SK-N-SH treated with all-trans-retinoic acid at 6 μM for 48 hours (cell line): ENCODE measurements around the gene MMADHC.

Source experiments
- ATAC-seq: fragments of 200-7000 bp; cut with Tn5 transposase; 3 replicates; pipeline ENCODE4 v1.9.1; 2020; ENCODE audit warnings: mild to moderate bottlenecking, moderate library complexity
- ARNTL ChIP-seq: fragments of 450-650 bp; formaldehyde crosslinking; IDR thresholded peaks from 2 replicates; pipeline ENCODE4 v1.5.0; 2020; ENCODE audit warnings: low read depth, mild to moderate bottlenecking, moderate library complexity, borderline replicate concordance
- BACH2 ChIP-seq: fragments of 250-450 bp; sonication (Bioruptor Pico); IDR thresholded peaks from 2 replicates; pipeline ENCODE4 v1.9.0; 2021; ENCODE audit warnings: mild to moderate bottlenecking, borderline replicate concordance
- CREB5 ChIP-seq: fragments of 250-450 bp; sonication (Bioruptor Pico); IDR thresholded peaks from 2 replicates; pipeline ENCODE4 v1.5.1; 2020; ENCODE audit warnings: low read depth, mild to moderate bottlenecking, moderate library complexity
- CSDC2 ChIP-seq: fragments of 250-450 bp; sonication (Bioruptor Pico); IDR thresholded peaks from 2 replicates; pipeline ENCODE4 v1.5.0; 2020; ENCODE audit warnings: mild to moderate bottlenecking, moderate library complexity
- CSRNP3 ChIP-seq: fragments of 250-450 bp; sonication (Bioruptor Pico); IDR thresholded peaks from 2 replicates; pipeline ENCODE4 v1.5.1; 2021; ENCODE audit warnings: mild to moderate bottlenecking, moderate library complexity
- ESRRG ChIP-seq: fragments of 250-450 bp; sonication (Bioruptor Pico); IDR thresholded peaks from 2 replicates; pipeline ENCODE4 v1.6.1; 2021; ENCODE audit warnings: mild to moderate bottlenecking
- GLIS3 ChIP-seq: fragments of 250-450 bp; sonication (Bioruptor Pico); IDR thresholded peaks from 2 replicates; pipeline ENCODE4 v1.5.0; 2020; ENCODE audit warnings: mild to moderate bottlenecking, moderate library complexity
- ISL1 ChIP-seq: fragments of 250-450 bp; sonication (Bioruptor Pico); IDR thresholded peaks from 2 replicates; pipeline ENCODE4 v2.1.2; 2022; ENCODE audit warnings: mild to moderate bottlenecking, moderate library complexity
- OSR1 ChIP-seq: fragments of 250-450 bp; sonication (Bioruptor Pico); IDR thresholded peaks from 2 replicates; pipeline ENCODE4 v1.8.0; 2022; ENCODE audit warnings: moderate library complexity, mild to moderate bottlenecking, inconsistent platforms
- PPARA ChIP-seq: fragments of 250-450 bp; sonication (Bioruptor Pico); IDR thresholded peaks from 2 replicates; pipeline ENCODE4 v1.5.0; 2020; ENCODE audit warnings: mild to moderate bottlenecking, borderline replicate concordance
- RARB ChIP-seq: fragments of 250-450 bp; sonication (Bioruptor Pico); IDR thresholded peaks from 2 replicates; pipeline ENCODE4 v1.8.0; 2021; ENCODE audit warnings: mild to moderate bottlenecking, moderate library complexity
- SNAI2 ChIP-seq: fragments of 250-450 bp; sonication (Bioruptor Pico); IDR thresholded peaks from 2 replicates; pipeline ENCODE4 v1.5.0; 2020; ENCODE audit warnings: mild to moderate bottlenecking, moderate library complexity
- TCF4 ChIP-seq: fragments of 250-450 bp; sonication (Bioruptor Pico); IDR thresholded peaks from 2 replicates; pipeline ENCODE4 v1.8.0; 2021; ENCODE audit warnings: mild to moderate bottlenecking, moderate library complexity, borderline replicate concordance
- TOX ChIP-seq: fragments of 250-450 bp; sonication (Bioruptor Pico); IDR thresholded peaks from 2 replicates; pipeline ENCODE4 v1.8.0; 2021; ENCODE audit warnings: mild to moderate bottlenecking, moderate library complexity, borderline replicate concordance
- ZFP30 ChIP-seq: fragments of 450-650 bp; formaldehyde crosslinking; IDR thresholded peaks from 2 replicates; pipeline ENCODE4 v1.5.0; 2022; ENCODE audit warnings: mild to moderate bottlenecking, moderate library complexity
- ZNF565 ChIP-seq: fragments of 450-650 bp; formaldehyde crosslinking; conservative IDR thresholded peaks from 2 replicates; pipeline ENCODE4 v1.5.0; 2020; ENCODE audit warnings: low read depth, mild to moderate bottlenecking, moderate library complexity
- ZNF8 ChIP-seq: fragments of 450-650 bp; formaldehyde crosslinking; IDR thresholded peaks from 2 replicates; pipeline ENCODE4 v1.5.0; 2020; ENCODE audit warnings: mild to moderate bottlenecking, moderate library complexity
- TF ChIP-seq, protein P1 (sequence below): fragments of 250-450 bp; sonication (Bioruptor Pico); IDR thresholded peaks from 2 replicates; pipeline ENCODE4 v1.8.0; 2020; ENCODE audit warnings: mild to moderate bottlenecking, moderate library complexity, borderline replicate concordance
- TF ChIP-seq, protein P2 (sequence below): fragments of 250-450 bp; sonication (Bioruptor Pico); IDR thresholded peaks from 2 replicates; pipeline ENCODE4 v1.5.0; 2020; ENCODE audit warnings: mild to moderate bottlenecking, moderate library complexity
- TF ChIP-seq, protein P3 (sequence below): fragments of 250-450 bp; sonication (Bioruptor Pico); IDR thresholded peaks from 2 replicates; pipeline ENCODE4 v1.8.0; 2021; ENCODE audit warnings: low read depth, mild to moderate bottlenecking, moderate library complexity, borderline replicate concordance

Gene MMADHC

GRCh38 chr2:149595056-149595963 lies 7.7 kb upstream of the MMADHC start (continued):
- no peak for TF ChIP-seq ZNF8 (CRISPR knock-in tag)
- TF ChIP-seq OSR1 (CRISPR knock-in tag), result no peak
- TF ChIP-seq RARB (CRISPR knock-in tag), result no peak
- TF ChIP-seq SNAI2 (CRISPR knock-in tag), result no peak
- TF ChIP-seq, protein P1, sequence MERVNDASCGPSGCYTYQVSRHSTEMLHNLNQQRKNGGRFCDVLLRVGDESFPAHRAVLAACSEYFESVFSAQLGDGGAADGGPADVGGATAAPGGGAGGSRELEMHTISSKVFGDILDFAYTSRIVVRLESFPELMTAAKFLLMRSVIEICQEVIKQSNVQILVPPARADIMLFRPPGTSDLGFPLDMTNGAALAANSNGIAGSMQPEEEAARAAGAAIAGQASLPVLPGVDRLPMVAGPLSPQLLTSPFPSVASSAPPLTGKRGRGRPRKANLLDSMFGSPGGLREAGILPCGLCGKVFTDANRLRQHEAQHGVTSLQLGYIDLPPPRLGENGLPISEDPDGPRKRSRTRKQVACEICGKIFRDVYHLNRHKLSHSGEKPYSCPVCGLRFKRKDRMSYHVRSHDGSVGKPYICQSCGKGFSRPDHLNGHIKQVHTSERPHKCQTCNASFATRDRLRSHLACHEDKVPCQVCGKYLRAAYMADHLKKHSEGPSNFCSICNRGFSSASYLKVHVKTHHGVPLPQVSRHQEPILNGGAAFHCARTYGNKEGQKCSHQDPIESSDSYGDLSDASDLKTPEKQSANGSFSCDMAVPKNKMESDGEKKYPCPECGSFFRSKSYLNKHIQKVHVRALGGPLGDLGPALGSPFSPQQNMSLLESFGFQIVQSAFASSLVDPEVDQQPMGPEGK (CRISPR knock-in tag), result no peak
- no peak for TF ChIP-seq TOX (CRISPR knock-in tag)
- TF ChIP-seq CSDC2 (CRISPR knock-in tag), result no peak
- TF ChIP-seq, all 23 proteins: peak for 0

- TF ChIP-seq ZFP30 (no peak), PPARA (CRISPR knock-in tag) (no peak), ARNTL (no peak)
- TF ChIP-seq, protein P2, sequence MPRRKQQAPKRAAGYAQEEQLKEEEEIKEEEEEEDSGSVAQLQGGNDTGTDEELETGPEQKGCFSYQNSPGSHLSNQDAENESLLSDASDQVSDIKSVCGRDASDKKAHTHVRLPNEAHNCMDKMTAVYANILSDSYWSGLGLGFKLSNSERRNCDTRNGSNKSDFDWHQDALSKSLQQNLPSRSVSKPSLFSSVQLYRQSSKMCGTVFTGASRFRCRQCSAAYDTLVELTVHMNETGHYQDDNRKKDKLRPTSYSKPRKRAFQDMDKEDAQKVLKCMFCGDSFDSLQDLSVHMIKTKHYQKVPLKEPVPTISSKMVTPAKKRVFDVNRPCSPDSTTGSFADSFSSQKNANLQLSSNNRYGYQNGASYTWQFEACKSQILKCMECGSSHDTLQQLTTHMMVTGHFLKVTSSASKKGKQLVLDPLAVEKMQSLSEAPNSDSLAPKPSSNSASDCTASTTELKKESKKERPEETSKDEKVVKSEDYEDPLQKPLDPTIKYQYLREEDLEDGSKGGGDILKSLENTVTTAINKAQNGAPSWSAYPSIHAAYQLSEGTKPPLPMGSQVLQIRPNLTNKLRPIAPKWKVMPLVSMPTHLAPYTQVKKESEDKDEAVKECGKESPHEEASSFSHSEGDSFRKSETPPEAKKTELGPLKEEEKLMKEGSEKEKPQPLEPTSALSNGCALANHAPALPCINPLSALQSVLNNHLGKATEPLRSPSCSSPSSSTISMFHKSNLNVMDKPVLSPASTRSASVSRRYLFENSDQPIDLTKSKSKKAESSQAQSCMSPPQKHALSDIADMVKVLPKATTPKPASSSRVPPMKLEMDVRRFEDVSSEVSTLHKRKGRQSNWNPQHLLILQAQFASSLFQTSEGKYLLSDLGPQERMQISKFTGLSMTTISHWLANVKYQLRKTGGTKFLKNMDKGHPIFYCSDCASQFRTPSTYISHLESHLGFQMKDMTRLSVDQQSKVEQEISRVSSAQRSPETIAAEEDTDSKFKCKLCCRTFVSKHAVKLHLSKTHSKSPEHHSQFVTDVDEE (CRISPR knock-in tag), result no peak
- no peak for ATAC-seq
Observed at GRCh38 chr2:149594411-149594810, 6.8 kb upstream of the MMADHC start.

DNA sequence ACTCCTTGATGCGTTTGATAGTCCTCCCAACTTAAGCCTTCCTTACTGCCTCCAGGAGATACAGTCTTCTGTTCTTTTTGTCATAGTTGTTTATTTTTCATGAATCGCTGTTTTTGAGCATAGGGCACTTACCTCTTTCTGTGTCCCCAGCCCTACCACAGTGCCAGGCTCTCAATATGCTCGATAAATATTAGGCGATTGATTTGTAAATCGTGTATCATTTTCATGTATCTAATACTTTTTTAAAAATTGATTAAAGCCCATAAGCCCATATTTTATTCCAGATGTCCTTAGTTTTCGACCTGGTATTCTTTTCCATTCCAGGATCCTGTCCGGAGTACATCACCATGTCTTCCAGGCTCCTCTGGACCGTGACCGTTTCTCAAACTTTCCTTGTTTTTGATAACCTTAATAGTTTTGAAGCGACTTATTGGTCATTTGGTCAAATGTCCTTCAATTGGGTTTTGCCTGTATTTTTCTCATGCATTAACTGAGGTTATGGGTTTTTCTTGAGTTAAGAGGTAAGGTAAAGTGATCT lies 444 bp upstream of the MMADHC start:
- peak; percentile 49 for ATAC-seq
- TF ChIP-seq CSRNP3 (no peak), OSR1 (CRISPR knock-in tag) (no peak), ARNTL (no peak), CSDC2 (CRISPR knock-in tag) (no peak), TCF4 (no peak), BACH2 (CRISPR knock-in tag) (no peak), SNAI2 (CRISPR knock-in tag) (no peak), GLIS3 (CRISPR knock-in tag) (no peak), CREB5 (CRISPR knock-in tag) (no peak), RARB (CRISPR knock-in tag) (no peak), ZNF565 (CRISPR knock-in tag) (no peak), ESRRG (CRISPR knock-in tag) (no peak), ISL1 (no peak)
- TF ChIP-seq, protein P3, sequence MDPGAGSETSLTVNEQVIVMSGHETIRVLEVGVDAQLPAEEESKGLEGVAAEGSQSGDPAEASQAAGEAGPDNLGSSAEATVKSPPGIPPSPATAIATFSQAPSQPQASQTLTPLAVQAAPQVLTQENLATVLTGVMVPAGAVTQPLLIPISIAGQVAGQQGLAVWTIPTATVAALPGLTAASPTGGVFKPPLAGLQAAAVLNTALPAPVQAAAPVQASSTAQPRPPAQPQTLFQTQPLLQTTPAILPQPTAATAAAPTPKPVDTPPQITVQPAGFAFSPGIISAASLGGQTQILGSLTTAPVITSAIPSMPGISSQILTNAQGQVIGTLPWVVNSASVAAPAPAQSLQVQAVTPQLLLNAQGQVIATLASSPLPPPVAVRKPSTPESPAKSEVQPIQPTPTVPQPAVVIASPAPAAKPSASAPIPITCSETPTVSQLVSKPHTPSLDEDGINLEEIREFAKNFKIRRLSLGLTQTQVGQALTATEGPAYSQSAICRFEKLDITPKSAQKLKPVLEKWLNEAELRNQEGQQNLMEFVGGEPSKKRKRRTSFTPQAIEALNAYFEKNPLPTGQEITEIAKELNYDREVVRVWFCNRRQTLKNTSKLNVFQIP (CRISPR knock-in tag), result no peak
- TF ChIP-seq, protein P1 (CRISPR knock-in tag), result no peak
- TF ChIP-seq, protein P2 (CRISPR knock-in tag), result no peak
